Measurements from ENCODE around the gene MPPED1. TPM values are rescaled to one million over a fixed set of nuclear protein-coding genes. Genes with fewer than 3 reads are reported as not detected.

Gene MPPED1
- total and polyA plus RNA-seq, 2 of the 13 experiments (the other 11 are each of a cell fraction or from before 2014, with no cell fraction given), result 0.77 TPM; not detected in 1

DNA sequence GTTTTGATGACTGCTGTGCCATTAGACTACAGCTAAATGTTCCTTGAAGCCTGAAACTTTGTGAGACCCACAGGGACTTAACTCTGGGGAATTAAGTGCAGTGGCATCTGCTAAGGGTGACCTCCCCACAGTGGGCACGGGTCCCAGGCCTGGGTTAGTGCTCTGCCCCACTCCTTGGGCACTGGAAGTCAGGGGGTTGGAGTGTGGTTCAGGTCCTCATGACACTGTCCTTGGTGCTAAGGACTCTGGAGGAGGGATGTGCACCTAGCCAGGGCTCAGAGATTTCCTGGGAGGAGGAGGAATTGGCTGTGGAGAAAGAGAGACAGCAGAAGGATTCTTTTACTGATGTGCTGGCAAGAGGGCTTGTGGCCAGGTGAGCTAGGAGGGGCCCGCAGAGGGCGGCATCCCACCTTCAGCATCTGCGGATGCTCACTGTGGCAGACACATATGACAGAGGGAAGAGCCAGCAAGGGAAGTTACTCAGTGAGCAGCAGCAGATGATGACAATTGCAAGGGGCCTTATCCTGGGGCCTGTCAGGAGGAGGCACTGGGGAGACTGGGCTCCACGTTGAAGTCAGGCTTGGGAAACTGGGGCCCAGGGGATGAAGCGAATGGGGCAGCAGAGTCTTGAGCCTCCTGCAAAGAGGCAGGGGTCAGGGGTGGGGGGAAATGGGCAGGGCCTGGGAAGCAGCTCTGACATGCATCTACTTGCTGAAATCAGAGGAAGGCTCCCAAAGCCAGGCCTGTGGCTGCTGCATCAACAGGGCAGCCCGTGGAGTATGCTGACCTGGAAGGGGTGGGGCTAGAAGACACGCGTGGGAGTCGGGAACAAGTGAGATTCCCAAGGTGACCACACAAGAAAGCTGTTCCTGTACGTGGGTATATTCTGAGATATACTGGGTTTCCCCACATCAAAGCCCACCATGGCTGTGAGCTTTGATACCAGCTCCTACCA is 144.0 kb downstream of the MPPED1 start:
- WGBS (ENCODE audit: low lambda C conversion rate), result 5% methylated on average over 6 of the region's 11 CpGs
- H3K27me3 ChIP-seq (ENCODE audit: control insufficient read depth in 1 of 2, insufficient read depth in 2 of 2, low read length in 2 of 2), result no peaks in the 10 kb centered on the region; a peak in 1 of 5 replicates
- no peaks in the 10 kb centered on the region for H3K36me3 ChIP-seq (replicated peaks in 1 of 2; ENCODE audit: control insufficient read depth in 1 of 2, insufficient read depth in 2 of 2, low read length in 2 of 2)
- H4K20me1 ChIP-seq (ENCODE audit: insufficient read depth, low read length), result no peaks in the 10 kb centered on the region
- ChIA-PET CTCF (ENCODE audit: low intra/inter-chr PET ratio, low total read pairs) (no interaction called here), POLR2A (interaction anchor here (0.6 kb wide), 1 partner anchor 15 kb away, joined by 4 read pairs; no protein-coding TSS in a partner anchor)
- H2AFZ ChIP-seq (ENCODE audit: low read length), result no peak overlapping the region
- no peak overlapping the region for H3K4me3 ChIP-seq (replicated peaks in 1 of 3; ENCODE audit: insufficient read depth in 1 of 3, low read depth in 2 of 3, low read length in 3 of 3)
- FAIRE-seq, result no peak
- no peak overlapping the region for H3K4me2 ChIP-seq (ENCODE audit: low read depth, low read length)
- no peak for DNase-seq (ENCODE audit: low spot score)
- TF ChIP-seq SRF (IDR thresholded peaks at IDR 0.05; ENCODE audit: low read depth, low read length) (no peak), ZNF678 (CRISPR knock-in tag; IDR thresholded peaks at IDR 0.05) (no peak), MBNL3 (CRISPR knock-in tag; conservative IDR thresholded peaks at IDR 0.05) (no peak), ARNTL (CRISPR knock-in tag; IDR thresholded peaks at IDR 0.05) (no peak), NFIB (CRISPR knock-in tag; IDR thresholded peaks at IDR 0.05; ENCODE audit: borderline replicate concordance) (no peak), ZNF776 (CRISPR knock-in tag; IDR thresholded peaks at IDR 0.05) (no peak)
- TF ChIP-seq, protein P1, sequence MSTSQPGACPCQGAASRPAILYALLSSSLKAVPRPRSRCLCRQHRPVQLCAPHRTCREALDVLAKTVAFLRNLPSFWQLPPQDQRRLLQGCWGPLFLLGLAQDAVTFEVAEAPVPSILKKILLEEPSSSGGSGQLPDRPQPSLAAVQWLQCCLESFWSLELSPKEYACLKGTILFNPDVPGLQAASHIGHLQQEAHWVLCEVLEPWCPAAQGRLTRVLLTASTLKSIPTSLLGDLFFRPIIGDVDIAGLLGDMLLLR (CRISPR knock-in tag; IDR thresholded peaks at IDR 0.05), result no peak
- no TSS peak for BruUV-seq (replicated peaks)
- H3K79me2 ChIP-seq (ENCODE audit: insufficient read depth, low read length), result no peaks in the 10 kb centered on the region
- no peak overlapping the region for H3K27ac ChIP-seq (ENCODE audit: extremely low read length, insufficient read depth, low read length)
- no peaks in the 10 kb centered on the region for H3K4me1 ChIP-seq (ENCODE audit: insufficient read depth, low read length)
- no peak for ATAC-seq
- intact Hi-C loops (cut with micrococcal nuclease; ENCODE audit: unreplicated experiment), result no loop called here
- peaks cover 6% of the 10 kb centered on the region for H3K9me3 ChIP-seq (ENCODE audit: low read length)
- in situ Hi-C loops (cut with HindIII; ENCODE audit: extremely low pct_ligation_motif_present, low pct_unique_long_range_greater_than_20kb), result no loop called here
- H3K9ac ChIP-seq (ENCODE audit: insufficient read depth, low read depth, low read length), result no peak overlapping the region

Other genes starting within 250 kb of the MPPED1 start
- 34.1 and 38.1 TPM in 2 replicates for gene TTLL12, start 224.9 kb upstream of the MPPED1 start, total RNA-seq (2016; rRNA removed; fragmentation: Illumina TruSeq; extraction: Trizol)
- gene TTLL12, start 224.9 kb upstream of the MPPED1 start, polyA plus RNA-seq (2011; rRNA removed), result 11.9 and 16.9 TPM in 2 replicates
- gene SCUBE1, start 68.6 kb upstream of the MPPED1 start, total RNA-seq (2016; rRNA removed; fragmentation: Illumina TruSeq; extraction: Trizol), result under 0.01 TPM in 1 of 2 replicates, not detected in the other
- 0.04 and 0.05 TPM in 2 replicates for gene SCUBE1, start 68.6 kb upstream of the MPPED1 start, polyA plus RNA-seq (2011; rRNA removed)